ENCODE results near the gene RBM4.

The RBM4 gene

DNA sequence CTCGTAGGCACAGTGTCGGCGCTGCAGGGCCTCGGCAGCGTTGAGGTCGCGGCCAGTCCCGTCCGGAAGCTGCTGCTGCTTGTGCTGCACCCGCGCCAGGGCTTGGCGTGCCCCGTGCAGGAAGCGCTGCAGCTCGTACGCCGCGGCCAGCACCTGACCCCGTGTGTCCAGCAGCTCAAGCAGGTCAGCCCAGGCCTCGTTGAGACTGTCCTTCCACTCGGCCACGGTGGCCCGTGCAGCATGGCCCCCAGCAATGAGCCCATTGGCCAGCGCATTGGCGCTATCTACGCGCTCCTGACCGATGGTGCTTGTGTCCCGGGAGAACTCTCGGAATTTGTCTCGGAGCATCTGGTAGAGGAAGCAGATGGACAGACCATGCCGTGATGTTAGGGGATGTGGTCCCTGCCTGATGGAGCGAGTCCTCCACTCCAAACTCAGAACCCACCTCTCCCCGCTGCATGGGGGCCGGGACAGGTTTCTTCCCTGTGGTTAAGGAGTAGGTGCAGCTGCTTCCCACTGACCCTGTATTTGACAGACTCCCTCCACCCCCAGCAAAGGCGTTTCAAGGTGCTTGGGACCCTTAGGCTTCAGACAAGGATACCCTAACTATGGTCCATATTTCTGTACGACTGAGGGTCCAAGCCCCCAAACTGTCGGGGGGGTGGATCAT, 52.9 kb downstream of the RBM4 start:
- Histone ChIP-seq H3K79me2 (ENCODE audit: insufficient read depth, low read length) (no peaks in the 10 kb centered on the region), H3K4me3 (ENCODE audit: low read depth in 1 of 2, low read length in 2 of 2) (no peak overlapping the region), H4K20me1 (ENCODE audit: insufficient read depth, low read length) (0 out of 2 replicates have a peak, but pooled peaks cover 5% of the 10 kb centered on the region), H3K9me3 (ENCODE audit: insufficient read depth, low read length, severe bottlenecking) (no peaks in the 10 kb centered on the region), H3K4me1 (ENCODE audit: insufficient read depth, low read length) (peaks cover 4% of the 10 kb centered on the region), H2AFZ (ENCODE audit: low read depth, low read length) (no peak overlapping the region), H3K27me3 (ENCODE audit: insufficient read depth, low read length, poor library complexity) (no peaks in the 10 kb centered on the region), H3K4me2 (ENCODE audit: insufficient read depth, low read length) (no peak overlapping the region), H3K36me3 (ENCODE audit: insufficient read depth, low read length) (no peaks in the 10 kb centered on the region), H3K27ac (ENCODE audit: low read length) (no peak overlapping the region), H3K9ac (ENCODE audit: low read depth, low read length) (no peak overlapping the region)
- ATAC-seq (ENCODE audit: insufficient read depth, low read depth) = no peak
- TF ChIP-seq, protein P1, sequence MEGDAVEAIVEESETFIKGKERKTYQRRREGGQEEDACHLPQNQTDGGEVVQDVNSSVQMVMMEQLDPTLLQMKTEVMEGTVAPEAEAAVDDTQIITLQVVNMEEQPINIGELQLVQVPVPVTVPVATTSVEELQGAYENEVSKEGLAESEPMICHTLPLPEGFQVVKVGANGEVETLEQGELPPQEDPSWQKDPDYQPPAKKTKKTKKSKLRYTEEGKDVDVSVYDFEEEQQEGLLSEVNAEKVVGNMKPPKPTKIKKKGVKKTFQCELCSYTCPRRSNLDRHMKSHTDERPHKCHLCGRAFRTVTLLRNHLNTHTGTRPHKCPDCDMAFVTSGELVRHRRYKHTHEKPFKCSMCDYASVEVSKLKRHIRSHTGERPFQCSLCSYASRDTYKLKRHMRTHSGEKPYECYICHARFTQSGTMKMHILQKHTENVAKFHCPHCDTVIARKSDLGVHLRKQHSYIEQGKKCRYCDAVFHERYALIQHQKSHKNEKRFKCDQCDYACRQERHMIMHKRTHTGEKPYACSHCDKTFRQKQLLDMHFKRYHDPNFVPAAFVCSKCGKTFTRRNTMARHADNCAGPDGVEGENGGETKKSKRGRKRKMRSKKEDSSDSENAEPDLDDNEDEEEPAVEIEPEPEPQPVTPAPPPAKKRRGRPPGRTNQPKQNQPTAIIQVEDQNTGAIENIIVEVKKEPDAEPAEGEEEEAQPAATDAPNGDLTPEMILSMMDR (IDR thresholded peaks at IDR 0.05; ENCODE audit: borderline replicate concordance, extremely low read depth, low read length, poor library complexity, severe bottlenecking) = no peak
- no peak for TF ChIP-seq EZH2 (IDR thresholded peaks at IDR 0.05; ENCODE audit: borderline replicate concordance, low read depth, low read length, severe bottlenecking)
- no peak for DNase-seq

GRCh38 chr11:66692446-66692845, 53.9 kb downstream of the RBM4 start:
- Histone ChIP-seq H3K27me3 (ENCODE audit: insufficient read depth, low read length, poor library complexity) (no peaks in the 10 kb centered on the region), H3K9ac (ENCODE audit: low read depth, low read length) (no peak overlapping the region), H2AFZ (ENCODE audit: low read depth, low read length) (no peak overlapping the region), H3K4me2 (ENCODE audit: insufficient read depth, low read length) (no peak overlapping the region), H3K79me2 (ENCODE audit: insufficient read depth, low read length) (no peaks in the 10 kb centered on the region), H3K27ac (ENCODE audit: low read length) (no peak overlapping the region), H3K36me3 (ENCODE audit: insufficient read depth, low read length) (no peaks in the 10 kb centered on the region), H3K4me3 (ENCODE audit: low read depth in 1 of 2, low read length in 2 of 2) (no peak overlapping the region), H3K4me1 (ENCODE audit: insufficient read depth, low read length) (peaks cover 4% of the 10 kb centered on the region), H4K20me1 (ENCODE audit: insufficient read depth, low read length) (0 out of 2 replicates have a peak, but pooled peaks cover 5% of the 10 kb centered on the region), H3K9me3 (ENCODE audit: insufficient read depth, low read length, severe bottlenecking) (no peaks in the 10 kb centered on the region)
- DNase-seq (no peak), ATAC-seq (ENCODE audit: insufficient read depth, low read depth) (no peak)
- TF ChIP-seq, protein P1 (IDR thresholded peaks at IDR 0.05; ENCODE audit: borderline replicate concordance, extremely low read depth, low read length, poor library complexity, severe bottlenecking) = no peak
- no peak for TF ChIP-seq EZH2 (IDR thresholded peaks at IDR 0.05; ENCODE audit: borderline replicate concordance, low read depth, low read length, severe bottlenecking)

DNA sequence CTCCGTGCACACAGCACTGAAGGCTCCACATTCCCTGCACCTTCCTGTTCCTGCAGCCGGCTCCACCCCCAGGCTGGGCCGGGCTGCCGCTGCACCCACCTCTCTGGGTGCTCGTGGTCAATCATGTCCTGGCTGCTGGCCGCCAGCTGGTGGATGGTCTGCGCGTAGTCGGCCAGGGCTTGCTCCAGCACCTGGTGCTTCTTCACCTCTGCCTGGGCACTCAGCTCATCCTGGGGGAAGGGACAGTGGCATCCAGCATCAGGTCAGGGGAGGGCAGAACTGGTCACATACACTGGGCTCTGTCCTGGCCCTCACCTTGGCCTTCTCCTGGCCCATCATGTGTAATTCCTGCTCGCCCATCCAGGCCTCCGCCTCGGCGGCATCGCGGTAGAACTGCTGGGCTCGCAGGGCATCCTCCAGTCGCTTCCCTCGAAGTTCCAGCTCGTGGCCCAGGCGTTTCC, 54.4 kb downstream of the RBM4 start:
- Histone ChIP-seq H3K36me3 (ENCODE audit: insufficient read depth, low read length) (no peaks in the 10 kb centered on the region), H3K9ac (ENCODE audit: low read depth, low read length) (no peak overlapping the region), H3K4me1 (ENCODE audit: insufficient read depth, low read length) (peaks cover 4% of the 10 kb centered on the region), H3K27me3 (ENCODE audit: insufficient read depth, low read length, poor library complexity) (no peaks in the 10 kb centered on the region), H4K20me1 (ENCODE audit: insufficient read depth, low read length) (0 out of 2 replicates have a peak, but pooled peaks cover 5% of the 10 kb centered on the region), H3K79me2 (ENCODE audit: insufficient read depth, low read length) (no peaks in the 10 kb centered on the region), H3K9me3 (ENCODE audit: insufficient read depth, low read length, severe bottlenecking) (no peaks in the 10 kb centered on the region), H3K4me2 (ENCODE audit: insufficient read depth, low read length) (no peak overlapping the region), H3K4me3 (ENCODE audit: low read depth in 1 of 2, low read length in 2 of 2) (no peak overlapping the region), H2AFZ (ENCODE audit: low read depth, low read length) (no peak overlapping the region), H3K27ac (ENCODE audit: low read length) (no peak overlapping the region)
- no peak for ATAC-seq (ENCODE audit: insufficient read depth, low read depth)
- DNase-seq = no peak
- TF ChIP-seq, protein P1 (IDR thresholded peaks at IDR 0.05; ENCODE audit: borderline replicate concordance, extremely low read depth, low read length, poor library complexity, severe bottlenecking) = no peak
- TF ChIP-seq EZH2 (IDR thresholded peaks at IDR 0.05; ENCODE audit: borderline replicate concordance, low read depth, low read length, severe bottlenecking) = no peak

Measured in DND-41 (cell line).